DLD1 (cell line): ENCODE measurements around the gene CERT1.
"Not testable (repeated sequence)": the region's sequence is repeated elsewhere in the genome, so short reads cannot be mapped to it uniquely, and the experiment has no call there.

Source experiments
- in situ Hi-C: cut with HindIII; loops from 2 replicates; pipeline ENCODE4 v1.10.0; 2017; ENCODE audit warnings: low sequenced_read_pairs

CERT1 gene, protein sequence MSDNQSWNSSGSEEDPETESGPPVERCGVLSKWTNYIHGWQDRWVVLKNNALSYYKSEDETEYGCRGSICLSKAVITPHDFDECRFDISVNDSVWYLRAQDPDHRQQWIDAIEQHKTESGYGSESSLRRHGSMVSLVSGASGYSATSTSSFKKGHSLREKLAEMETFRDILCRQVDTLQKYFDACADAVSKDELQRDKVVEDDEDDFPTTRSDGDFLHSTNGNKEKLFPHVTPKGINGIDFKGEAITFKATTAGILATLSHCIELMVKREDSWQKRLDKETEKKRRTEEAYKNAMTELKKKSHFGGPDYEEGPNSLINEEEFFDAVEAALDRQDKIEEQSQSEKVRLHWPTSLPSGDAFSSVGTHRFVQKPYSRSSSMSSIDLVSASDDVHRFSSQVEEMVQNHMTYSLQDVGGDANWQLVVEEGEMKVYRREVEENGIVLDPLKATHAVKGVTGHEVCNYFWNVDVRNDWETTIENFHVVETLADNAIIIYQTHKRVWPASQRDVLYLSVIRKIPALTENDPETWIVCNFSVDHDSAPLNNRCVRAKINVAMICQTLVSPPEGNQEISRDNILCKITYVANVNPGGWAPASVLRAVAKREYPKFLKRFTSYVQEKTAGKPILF

DNA sequence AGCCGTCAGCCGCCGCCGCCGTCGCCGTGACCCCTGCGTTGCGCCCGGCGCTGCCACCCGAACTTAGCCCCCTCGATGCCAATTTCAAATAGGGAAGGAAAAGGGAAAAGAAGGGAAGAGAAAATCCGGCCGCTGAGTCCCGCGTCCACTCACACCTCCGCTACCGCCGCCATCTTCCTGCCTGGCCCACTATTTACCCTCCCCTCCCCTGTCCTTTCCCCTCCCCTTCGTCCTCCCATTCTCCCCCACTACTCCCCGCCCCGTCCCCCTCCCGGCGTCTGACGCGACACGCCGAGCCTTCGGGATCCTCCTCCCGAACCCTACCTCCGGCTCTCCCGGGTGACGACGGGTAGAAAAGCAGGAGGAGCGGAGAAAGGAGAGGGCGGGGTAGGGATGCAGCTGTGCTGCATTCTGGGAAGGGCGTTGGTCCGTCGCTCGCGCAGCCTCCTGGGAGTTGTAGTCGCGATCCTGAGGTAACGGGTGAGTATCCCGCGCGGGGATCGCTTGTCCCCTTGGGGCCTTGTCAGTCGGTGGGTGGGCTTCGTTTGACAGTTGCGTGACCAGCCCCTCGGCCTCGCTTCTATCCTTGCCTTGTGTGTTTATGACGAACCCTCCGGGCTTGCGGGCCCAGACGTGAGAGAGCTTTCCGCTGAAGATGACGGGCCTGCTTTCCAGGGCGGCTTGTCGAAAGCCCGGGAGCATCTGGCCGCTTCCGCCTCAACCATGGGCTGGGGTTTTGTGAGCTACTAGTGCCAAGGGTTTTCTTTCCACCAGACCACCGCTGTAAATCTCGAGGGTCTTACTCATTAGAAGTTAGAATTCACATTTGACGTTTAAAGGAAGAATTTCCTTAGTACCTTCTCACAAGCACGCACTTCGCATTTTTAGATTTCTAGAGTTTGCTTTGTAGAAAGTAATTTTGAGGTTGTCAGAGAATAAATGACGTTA, at the start of gene CERT1, which contains the start of gene POLK:
CERT1 (minus strand) TSS at position 195 of the 948 bp plus-strand sequence. CDS start 422 bp downstream, outside the sequence.
POLK (plus strand) TSS at position 457 of the 948 bp plus-strand sequence.
- in situ Hi-C loops = no loop called here

DNA sequence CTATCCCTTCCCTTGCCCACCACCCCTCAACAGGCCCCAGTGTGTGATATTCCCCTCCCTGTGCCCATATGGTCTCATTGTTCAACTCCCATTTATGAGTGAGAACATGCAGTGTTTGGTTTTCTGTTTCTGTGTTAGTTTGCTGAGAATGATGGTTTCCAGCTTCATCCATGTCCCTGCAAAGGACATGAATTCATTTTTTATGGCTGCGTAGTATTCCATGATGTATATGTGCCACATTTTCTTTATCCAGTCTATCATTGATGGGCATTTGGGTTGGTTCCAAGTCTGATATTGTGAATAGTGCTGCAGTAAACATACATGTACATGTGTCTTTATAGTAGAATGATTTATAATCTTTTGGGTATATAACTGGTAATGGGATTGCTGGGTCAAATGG, 49.2 kb upstream of the CERT1 start:
- in situ Hi-C loops = not testable (repeated sequence)

DNA sequence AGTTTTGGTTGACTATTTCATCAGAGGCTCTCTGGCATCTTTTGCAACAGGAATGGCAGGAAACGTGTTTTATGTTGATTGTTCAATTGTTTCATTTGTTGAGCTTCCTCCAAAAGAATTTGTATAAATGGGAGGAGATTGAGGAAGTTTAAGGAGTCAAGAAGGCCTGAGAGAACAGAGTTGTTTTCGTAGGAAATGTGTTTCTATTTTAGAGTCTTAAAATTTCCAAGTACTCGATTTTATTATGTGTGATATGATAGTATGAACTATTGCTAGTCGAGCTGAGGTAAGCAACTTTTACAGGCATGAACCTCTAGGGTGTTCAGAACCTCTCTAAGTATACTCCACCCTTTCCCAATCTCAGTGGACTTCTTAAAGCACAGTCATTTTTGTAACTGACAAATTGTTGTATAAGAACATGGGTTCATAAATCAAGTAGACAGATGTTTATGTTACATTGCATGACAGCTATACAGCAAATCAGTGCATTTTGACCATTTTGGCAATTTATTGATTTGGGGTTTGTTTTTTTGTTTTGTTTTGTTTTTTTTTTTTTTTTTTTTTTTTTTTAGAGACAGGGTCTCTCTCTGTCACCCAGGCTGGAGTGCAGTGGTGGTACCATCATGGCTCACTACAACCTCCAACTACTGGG, 47.7 kb upstream of the CERT1 start:
- in situ Hi-C loops = no loop called here

DNA sequence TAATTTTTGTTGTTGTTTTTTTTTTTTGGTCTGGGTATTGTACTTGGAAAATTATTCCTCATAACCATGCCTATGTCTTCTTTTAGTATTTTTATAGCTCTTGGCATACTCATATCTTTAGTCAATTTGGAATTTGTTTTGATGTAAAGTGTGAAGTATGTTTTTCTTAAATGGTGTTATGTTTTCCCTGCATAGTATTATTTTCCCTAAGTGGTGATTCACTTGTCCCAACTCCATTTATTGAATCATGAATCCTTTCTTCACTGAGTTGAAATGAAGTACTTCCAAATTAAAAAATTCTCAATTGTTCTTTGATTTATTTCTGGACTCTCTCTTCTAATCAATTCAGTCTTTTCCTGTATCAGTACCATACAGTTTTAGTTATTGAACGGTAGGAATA, 46.8 kb upstream of the CERT1 start:
- in situ Hi-C loops = no loop called here

DNA sequence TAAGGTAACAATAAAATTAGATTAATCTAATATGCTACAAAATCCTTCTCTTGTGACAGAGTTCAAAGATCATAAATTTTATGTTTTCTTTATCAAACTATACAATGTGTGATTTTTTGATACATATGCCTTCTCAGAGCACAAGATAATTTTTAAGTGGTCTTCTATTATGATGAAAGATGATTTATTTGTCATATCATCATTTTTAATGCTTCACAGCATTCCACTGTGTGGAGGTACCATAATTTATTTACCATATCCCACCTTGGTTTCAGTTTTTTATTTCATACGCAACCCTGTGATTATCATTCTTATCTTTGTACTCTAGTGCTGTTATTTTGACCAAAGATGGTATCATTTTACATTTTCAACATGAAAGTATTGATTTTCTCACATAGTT, 41.9 kb upstream of the CERT1 start:
- in situ Hi-C loops = no loop called here

DNA sequence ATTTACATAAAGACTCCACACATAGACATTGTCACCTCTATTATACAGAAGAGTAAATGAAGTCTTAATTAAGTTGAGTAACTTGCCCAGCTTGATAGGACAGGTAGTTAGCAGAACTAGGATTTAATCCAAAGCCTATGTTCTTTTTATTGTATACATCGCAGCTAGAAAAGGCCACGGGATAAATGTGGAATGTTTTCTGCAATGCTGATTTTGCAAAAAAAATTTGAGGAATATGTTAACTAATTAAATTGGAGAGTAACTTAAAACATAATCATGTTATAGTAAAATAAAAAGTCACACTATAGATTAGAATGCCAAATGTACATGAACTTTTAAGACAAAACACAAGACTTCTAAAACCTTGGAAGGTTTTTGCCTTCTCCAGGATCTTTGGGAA, 41.3 kb upstream of the CERT1 start:
- in situ Hi-C loops = no loop called here

DNA sequence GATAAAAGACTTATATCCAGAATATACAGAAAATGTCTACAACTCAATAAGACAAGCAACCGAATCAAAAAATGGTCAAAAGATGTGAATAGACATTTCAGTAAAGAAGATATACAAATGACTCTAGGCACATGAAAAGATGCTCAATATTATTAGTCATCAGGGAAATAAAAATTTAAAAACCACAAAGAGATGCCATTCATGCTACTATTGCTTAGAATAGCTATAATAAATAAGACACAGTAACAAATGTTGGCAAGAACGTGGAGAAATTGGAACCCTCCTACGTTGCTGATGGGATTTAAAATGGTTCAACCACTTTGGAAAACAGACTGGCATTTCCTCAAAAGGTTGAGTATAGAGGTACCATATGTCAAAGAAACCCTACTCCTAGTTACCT, 40.0 kb upstream of the CERT1 start:
- in situ Hi-C loops = no loop called here

DNA sequence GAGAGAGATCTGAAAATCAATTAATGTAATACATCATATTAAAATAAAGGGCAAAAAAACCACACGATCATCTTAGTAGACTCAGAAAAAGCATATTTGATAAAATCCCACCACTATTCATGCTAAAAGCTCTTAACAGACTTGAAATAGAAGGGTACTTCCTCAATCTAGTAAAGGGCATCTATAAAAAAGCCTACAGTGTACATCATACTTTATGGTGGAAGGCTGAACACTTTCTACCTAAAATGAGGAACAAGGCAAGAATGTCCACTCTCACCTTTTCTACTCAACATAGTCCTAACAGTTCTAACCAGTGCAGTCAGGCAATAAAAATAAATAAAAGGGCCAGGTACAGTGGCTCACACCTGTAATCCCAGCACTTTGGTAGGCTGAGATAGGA, 39.2 kb upstream of the CERT1 start:
- in situ Hi-C loops = no loop called here

DNA sequence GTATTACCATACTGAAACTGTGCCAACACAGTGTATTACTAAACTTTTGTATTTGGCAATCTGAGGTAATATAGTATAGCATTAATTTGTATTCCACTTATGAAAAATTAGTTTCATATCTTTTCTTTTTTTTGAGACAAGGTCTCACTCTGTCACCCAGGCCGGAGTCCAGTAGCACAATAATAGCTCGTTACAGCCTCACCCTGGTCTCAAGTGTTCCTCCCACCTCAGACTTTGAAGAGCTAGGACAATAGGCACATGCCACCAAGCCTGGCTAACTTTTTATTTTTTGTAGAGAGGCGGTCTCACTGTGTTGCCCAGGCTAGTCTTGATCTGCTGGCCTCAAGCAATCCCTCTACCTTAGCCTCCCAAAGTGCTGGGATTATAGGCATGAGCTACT, 36.4 kb upstream of the CERT1 start:
- in situ Hi-C loops = no loop called here

DNA sequence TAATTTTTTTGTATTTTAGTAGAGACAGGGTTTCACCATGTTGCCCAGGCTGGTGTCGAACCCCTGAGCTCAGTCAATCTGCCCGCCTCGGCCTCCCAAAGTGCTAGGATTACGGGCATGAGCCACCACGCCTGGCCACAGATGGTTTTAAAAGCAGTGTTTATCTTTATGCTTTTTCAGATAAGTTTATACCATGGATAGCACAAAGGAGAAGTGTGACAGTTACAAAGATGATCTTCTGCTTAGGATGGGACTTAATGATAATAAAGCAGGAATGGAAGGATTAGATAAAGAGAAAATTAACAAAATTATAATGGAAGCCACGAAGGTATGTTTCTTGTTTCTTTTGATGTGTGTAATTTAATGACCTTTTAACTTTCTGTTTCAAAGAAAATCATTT, 35.4 kb upstream of the CERT1 start:
- in situ Hi-C loops = no loop called here

DNA sequence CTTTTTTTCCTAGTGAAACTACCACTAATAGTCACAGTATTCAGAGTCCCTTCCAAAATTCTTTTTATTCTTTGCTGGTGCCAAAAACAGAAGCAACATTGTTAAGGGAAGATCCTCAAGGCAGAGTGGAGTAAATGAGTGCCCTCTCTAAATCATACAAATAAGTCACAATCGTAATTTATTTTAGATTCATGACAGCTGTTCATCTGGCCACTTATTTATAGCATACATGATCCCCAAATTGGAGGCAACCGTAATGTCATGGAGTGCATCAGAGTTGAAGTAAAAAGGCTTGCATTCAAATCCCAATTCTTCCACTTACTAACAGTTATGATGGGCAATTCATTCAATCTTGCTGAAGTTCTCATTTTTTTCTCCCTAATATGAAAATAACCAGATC, 33.7 kb upstream of the CERT1 start:
- in situ Hi-C loops = no loop called here

DNA sequence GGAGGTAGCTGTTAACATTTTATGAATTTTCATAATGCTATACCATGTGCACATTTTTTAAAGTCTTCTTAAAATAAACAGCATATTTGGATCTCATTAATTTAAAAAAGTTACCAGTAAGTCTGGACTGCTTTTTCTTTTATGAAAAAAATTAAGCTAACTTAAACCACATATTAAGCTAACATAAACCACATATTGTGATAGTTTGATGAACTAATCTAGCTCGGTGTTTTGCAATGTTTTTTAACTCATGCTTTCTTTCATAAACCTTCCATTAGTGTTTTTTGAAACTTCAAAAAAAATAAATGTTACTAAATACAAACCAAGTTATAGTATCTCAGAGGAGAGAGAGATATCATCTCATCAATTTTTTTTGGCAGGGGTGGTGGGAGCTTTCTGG, 26.8 kb upstream of the CERT1 start:
- in situ Hi-C loops = no loop called here

DNA sequence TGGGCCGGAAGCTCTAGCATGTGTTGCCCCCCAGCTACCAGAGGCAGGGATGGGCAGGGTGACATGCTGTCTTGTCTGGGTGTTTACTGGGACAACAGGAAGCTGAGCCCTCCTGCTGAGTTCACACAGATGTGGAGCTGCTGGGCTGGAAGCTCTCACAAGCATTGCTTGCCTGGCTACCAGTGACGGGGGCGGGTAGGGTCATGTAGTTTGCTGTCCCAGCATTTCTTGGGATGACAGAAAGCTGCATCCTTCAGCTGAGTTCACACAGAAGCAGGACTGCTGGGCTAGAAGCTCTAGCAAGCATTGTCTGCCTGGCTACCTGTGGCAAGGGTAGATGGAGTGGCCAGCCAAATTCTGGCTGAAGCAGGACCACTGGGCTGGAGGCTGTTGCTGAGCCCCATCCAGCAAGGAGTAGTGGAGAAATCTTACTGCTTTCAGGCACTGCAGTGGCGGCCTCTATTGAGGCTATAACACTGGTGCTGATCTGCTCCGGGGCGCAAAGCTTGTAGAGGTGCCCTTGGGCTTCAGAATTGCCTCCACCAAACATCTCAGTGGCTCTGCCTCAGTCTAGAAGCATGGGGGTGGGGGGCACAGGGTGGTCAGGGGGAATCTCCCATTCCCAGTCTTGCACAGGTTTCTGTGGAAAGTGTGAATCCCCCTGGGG, 25.4 kb upstream of the CERT1 start:
- in situ Hi-C loops = no loop called here

DNA sequence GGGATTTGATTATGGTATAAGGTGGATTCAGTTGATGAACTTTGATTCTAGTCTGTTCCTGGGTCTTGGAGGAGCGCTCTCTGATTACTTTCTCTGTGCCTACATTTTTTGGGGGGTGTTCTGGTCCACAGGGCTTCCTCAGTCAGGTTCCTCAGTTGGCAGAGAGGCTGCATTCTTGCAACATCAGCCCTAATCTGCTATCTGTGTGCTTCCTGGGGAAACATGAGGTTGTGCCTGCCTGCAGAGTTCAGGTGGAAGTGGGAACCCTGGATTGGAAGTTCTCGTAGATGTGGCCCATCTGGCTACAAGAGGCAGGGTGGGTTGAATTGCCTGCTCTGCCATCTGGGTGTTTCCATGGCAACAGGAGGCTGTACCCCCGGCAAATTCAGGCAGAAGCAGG, 24.7 kb upstream of the CERT1 start:
- in situ Hi-C loops = no loop called here

DNA sequence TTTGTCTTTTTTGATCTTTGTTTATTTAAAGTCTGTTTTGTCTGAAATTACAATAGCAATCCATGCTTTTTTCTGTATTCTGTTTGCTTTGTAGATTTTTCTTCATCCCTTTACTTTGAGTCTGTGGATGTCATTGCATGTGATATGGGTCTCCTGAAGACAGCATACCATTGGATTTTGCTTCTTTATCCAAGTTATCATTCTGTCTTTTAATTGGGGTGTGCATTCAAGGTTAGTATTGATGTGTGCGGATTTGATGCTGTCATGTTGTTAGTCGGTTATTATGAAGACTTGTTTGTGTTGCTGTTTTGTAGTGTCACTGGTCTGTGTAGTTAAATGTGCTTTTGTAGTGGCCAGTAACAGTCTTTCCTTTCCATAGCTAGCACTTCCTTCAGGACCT, 23.3 kb upstream of the CERT1 start:
- in situ Hi-C loops = no loop called here

DNA sequence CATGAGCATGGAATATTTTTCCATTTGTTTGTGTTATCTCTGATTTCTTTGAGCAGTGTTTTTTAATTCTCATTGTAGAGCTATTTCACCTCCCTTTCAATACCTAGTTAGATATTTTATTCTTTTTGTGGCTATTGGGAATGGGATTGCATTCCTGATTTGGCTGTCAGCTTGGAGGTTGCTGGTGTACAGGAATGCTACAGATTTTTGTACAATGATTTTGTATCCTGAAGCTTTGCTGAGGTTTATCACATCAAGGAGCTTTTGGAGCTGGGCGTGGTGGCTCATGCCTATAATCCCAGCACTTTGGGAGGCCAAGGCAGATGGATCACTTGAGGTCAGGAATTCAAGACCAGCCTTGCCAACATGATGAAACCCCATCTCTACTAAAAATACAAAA, 22.3 kb upstream of the CERT1 start:
- in situ Hi-C loops = not testable (repeated sequence)

DNA sequence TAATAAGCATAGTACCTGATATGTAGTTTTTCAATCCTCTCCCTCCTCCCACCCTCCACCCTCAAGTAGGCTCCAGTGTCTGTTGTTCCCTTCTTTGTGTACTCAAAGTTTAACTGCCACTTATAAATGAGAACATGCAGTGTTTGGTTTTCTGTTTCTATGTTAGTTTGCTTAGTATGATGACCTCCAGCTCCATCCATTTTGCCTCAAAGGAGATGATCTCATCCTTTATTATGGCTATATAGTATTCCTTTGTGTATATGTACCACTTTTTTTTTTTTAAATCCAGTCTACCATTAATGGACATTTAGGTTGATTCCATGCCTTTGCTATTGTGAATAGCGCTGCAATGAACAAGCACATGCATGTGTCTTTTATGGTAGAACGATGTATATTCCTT, 20.8 kb upstream of the CERT1 start:
- in situ Hi-C loops = no loop called here

DNA sequence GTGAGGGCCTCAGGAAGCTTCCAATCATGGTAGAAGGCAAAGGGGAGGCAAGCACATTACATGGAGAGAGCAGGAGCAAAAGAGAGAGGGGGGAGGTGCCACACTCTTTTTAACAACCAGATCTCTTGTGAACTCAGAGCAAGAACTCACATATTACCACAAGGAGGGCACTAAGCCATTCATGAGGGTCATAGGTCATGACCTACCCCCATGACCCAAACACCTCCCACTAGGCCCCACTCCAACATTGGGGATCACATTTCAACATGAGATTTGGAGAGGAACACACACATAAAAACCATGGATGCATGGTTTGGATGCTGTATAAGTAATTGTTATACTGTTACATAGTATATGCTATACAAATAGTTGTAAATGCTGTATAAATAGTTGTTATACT, 17.8 kb upstream of the CERT1 start:
- in situ Hi-C loops = no loop called here

DNA sequence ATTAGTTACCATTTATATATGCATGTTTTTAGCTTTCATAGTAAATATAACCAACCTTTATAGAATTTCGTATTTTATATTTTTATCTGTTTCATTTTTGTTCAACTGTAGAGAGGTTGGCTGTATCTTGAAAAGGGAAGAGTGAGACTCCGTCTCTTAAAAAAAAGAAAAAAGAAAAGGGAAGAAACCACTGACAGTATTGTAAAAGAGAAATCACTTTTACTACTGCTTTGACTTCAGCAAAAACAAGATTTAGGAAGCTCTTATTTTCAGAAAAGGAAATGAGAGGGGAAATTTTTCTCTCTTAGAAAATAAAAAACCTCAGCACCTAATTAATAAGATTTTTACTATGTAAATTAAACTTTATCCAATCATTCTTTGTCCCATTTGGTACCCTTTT, 14.6 kb upstream of the CERT1 start:
- in situ Hi-C loops = no loop called here

DNA sequence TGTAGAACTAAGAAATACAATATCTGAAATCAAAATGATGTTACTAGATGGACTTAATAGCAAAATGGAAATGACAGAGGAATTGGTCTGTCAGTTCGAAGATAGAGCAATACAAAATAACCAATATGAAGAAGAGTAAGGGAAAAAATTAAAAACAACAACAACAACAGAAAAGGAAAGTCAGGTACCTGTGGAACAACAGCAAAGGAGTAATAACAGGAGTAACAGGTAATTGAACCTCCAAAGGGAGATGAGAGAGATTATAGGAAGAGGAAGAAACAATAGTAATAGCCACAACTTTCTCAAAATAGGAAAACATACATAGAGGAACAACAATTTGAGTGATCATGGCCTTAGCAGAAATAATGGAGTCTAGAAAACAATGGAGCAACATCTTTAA, 13.9 kb upstream of the CERT1 start:
- in situ Hi-C loops = no loop called here
